B cell (primary cell): Measurements from ENCODE around the gene ZNF175. TPM values are rescaled to one million over a fixed set of nuclear protein-coding genes. Genes with fewer than 3 reads are reported as not detected.

Source experiments
- ATAC-seq: fragments of 200-7000 bp; cut with Tn5 transposase; one replicate; pipeline ENCODE4 v1.10.0; 2021; ENCODE audit warnings: low read depth, mild to moderate bottlenecking, moderate number of reproducible peaks, moderate library complexity
- CTCF ChIA-PET: fragments of 350-600 bp; sonication (Branson Sonifier 250); formaldehyde crosslinking; loops from one replicate; lab custom pipeline; 2021; ENCODE audit warnings: antibody characterized with exemption, inconsistent platforms; lab: Charles Lee
- POLR2A ChIA-PET: fragments of 350-600 bp; sonication (Branson Sonifier 250); formaldehyde crosslinking; loops from one replicate; lab custom pipeline; 2021; ENCODE audit warnings: antibody characterized with exemption; lab: Charles Lee
- DNase-seq: peaks from one replicate; pipeline ENCODE4 v3.0.0; 2013
- H2AFZ ChIP-seq: 2 replicates; pipeline ENCODE4 v1.6.1; 2012; ENCODE audit warnings: mild to moderate bottlenecking, low read depth, low read length; ENCODE audit not compliant: insufficient read depth, poor library complexity, severe bottlenecking
- H3K27ac ChIP-seq, 2 donors: 1 replicate in 1 of 2; 2 replicates in 1 of 2; pipeline ENCODE4 v1.5.1; 2012 to 2013; ENCODE audit warnings: low read length in 2 of 2, mild to moderate bottlenecking in 2 of 2, moderate library complexity in 1 of 2
- H3K27me3 ChIP-seq, 4 experiments: fragments of 200-600 bp in 1 of 4; sonication (generic) in 1 of 4; replicated peaks in 1 of 4; 1 replicate in 2 of 4; 2 replicates in 2 of 4; pipeline versions ENCODE4 v1.6.1 to v1.7.0; 2013 to 2016; ENCODE audit warnings: low read length in 3 of 4, mild to moderate bottlenecking in 2 of 4, mixed read lengths in 1 of 4, moderate library complexity in 1 of 4; ENCODE audit not compliant: insufficient read depth in 4 of 4, control insufficient read depth in 3 of 4; ENCODE audit errors: control extremely low read depth in 1 of 4
- H3K36me3 ChIP-seq, 2 experiments: replicated peaks in 1 of 2; 1 replicate in 1 of 2; 2 replicates in 1 of 2; pipeline versions ENCODE4 v1.6.1 to v1.7.1; 2013; ENCODE audit warnings: low read length in 1 of 2; ENCODE audit not compliant: insufficient read depth in 2 of 2, control insufficient read depth in 1 of 2; ENCODE audit errors: control extremely low read depth in 1 of 2, extremely low read depth in 1 of 2
- H3K4me1 ChIP-seq, 2 donors: fragments of 200-600 bp in 1 of 2; sonication (generic) in 1 of 2; 1 replicate in 1 of 2; 2 replicates in 1 of 2; pipeline versions ENCODE4 v1.5.1 to v1.6.1; 2013 to 2017; ENCODE audit warnings: low read length in 2 of 2; ENCODE audit not compliant: control insufficient read depth in 2 of 2, insufficient read depth in 2 of 2
- H3K4me2 ChIP-seq: replicated peaks from 2 replicates; pipeline ENCODE3; 2012; ENCODE audit warnings: mild to moderate bottlenecking, low read depth, low read length; ENCODE audit not compliant: poor library complexity, severe bottlenecking
- H3K4me3 ChIP-seq, 5 experiments: fragments of 200-600 bp in 1 of 5; sonication (generic) in 1 of 5; 1 replicate in 3 of 5; 2 replicates in 2 of 5; pipeline versions ENCODE4 v1.5.1 to v1.7.0; 2011 to 2016; ENCODE audit warnings: low read length in 4 of 5, mild to moderate bottlenecking in 4 of 5, low read depth in 2 of 5, control low read depth in 1 of 5, moderate library complexity in 1 of 5; ENCODE audit not compliant: insufficient read depth in 1 of 5; ENCODE audit errors: control extremely low read depth in 1 of 5, extremely low read depth in 1 of 5
- H3K79me2 ChIP-seq: fragments of 200-600 bp; sonication (generic); one replicate; pipeline ENCODE4 v1.6.0; 2016; ENCODE audit warnings: low read length; ENCODE audit not compliant: control insufficient read depth, insufficient read depth
- H3K9ac ChIP-seq: fragments of 200-600 bp; sonication (generic); 2 replicates; pipeline ENCODE4 v1.6.1; 2017; ENCODE audit warnings: mild to moderate bottlenecking, low read length, moderate library complexity
- H3K9me3 ChIP-seq, 3 donors: one replicate each; pipeline versions ENCODE4 v1.6.1 to v1.7.1; 2013; ENCODE audit warnings: low read length in 2 of 3; ENCODE audit not compliant: control insufficient read depth in 2 of 3, insufficient read depth in 1 of 3; ENCODE audit errors: control extremely low read depth in 1 of 3
- H4K20me1 ChIP-seq: 2 replicates; pipeline ENCODE4 v1.6.0; 2012; ENCODE audit warnings: mild to moderate bottlenecking, low read length; ENCODE audit not compliant: insufficient read depth, control insufficient read depth, poor library complexity, severe bottlenecking
- H3K27ac Mint-ChIP-seq: one replicate; pipeline ENCODE4 v1.8.0; 2021; ENCODE audit warnings: mixed read lengths
- H3K27me3 Mint-ChIP-seq: one replicate; pipeline ENCODE4 v1.8.0; 2021; ENCODE audit warnings: mixed read lengths
- H3K4me1 Mint-ChIP-seq: one replicate; pipeline ENCODE4 v1.8.0; 2021; ENCODE audit warnings: mixed read lengths
- H3K4me3 Mint-ChIP-seq: one replicate; pipeline ENCODE4 v1.8.0; 2021; ENCODE audit warnings: mixed read lengths
- H3K9me3 Mint-ChIP-seq: one replicate; pipeline ENCODE4 v1.8.0; 2022; ENCODE audit warnings: mixed read lengths; ENCODE audit not compliant: insufficient read depth
- EZH2 ChIP-seq: IDR thresholded peaks from 2 replicates; pipeline ENCODE4 v1.6.1; 2012; ENCODE audit warnings: borderline replicate concordance, low read depth, mild to moderate bottlenecking, moderate library complexity, low read length; ENCODE audit not compliant: insufficient read depth, poor library complexity, severe bottlenecking
- WGBS: methylation state at CpG from one replicate; pipeline ENCODE4 v1.1.5; 2013; ENCODE audit warnings: missing lambda C conversion rate; ENCODE audit not compliant: insufficient coverage; 5-methylcytosine and 5-hydroxymethylcytosine counted together
- intact Hi-C: fragments of 100-400 bp; cut with micrococcal nuclease; formaldehyde crosslinking; loops from one replicate; pipeline ENCODE4 v1.10.0; 2022
- polyA plus RNA-seq: library from polyadenylated mRNA; depleted of rRNA; stranded (reverse); fragments of >200 nt; gene quantifications from 2 replicates; pipeline ENCODE4 v1.2.3, GENCODE V29; 2012
- total RNA-seq, 2 donors: library from RNA; stranded (reverse); fragments of 120-200 nt in 1 of 2; gene quantifications; 1 replicate in 1 of 2; 2 replicates in 1 of 2; pipeline versions ENCODE4 v1.2.3 to v1.2.4, GENCODE V29; 2013 to 2022
- TF ChIP-seq, protein P1 (sequence below): fragments of 200-600 bp; IDR thresholded peaks from one replicate; pipeline ENCODE4 v1.8.0; 2022; ENCODE audit warnings: antibody characterized with exemption, mild to moderate bottlenecking

ZNF175 gene
- total and polyA plus RNA-seq, 2 donors (not counting 1 experiment from before 2014, with no cell fraction given), result 4.6 to 31.3 TPM

DNA sequence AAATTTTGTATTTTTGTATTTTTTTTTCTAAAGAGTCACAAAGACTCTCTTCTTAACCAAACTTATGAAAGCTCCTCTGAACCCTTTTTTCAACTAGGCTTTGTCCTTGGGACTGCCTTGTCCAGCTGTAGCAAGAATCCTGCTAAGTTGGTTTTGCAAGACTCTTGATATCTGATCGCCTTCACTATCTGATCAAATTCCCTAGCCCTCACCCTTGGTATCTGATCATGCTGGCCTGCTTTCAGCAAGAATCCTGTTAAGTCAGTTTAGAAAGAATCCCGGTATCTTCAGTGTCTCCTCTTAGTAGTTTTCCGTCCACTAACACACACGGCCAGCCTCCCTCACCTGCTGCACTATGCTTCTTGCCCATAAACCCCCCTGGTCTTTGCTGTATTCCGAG lies 61.0 kb downstream of the ZNF175 start:
- Histone ChIP-seq H3K27me3 (no peaks in the 10 kb centered on the region), H3K9me3 (peaks cover 0 to 8% (median 4%) of the 10 kb centered on the region in 3 donors), H3K36me3 (peaks cover 0 to 16% of the 10 kb centered on the region in 2 experiments), H4K20me1 (no peaks in the 10 kb centered on the region), H3K4me3 (no peak overlapping the region), H2AFZ (no peak overlapping the region), H3K4me2 (no peak overlapping the region), H3K27ac (no peak overlapping the region), H3K4me1 (peaks cover 20 to 56% of the 10 kb centered on the region in 2 donors), H3K9ac (no peak overlapping the region), H3K79me2 (peaks cover 19% of the 10 kb centered on the region)
- ChIA-PET POLR2A (no interaction called here), CTCF (no interaction called here)
- Mint-ChIP-seq H3K4me1 (peaks cover 23% of the 10 kb centered on the region), H3K27ac (no peak overlapping the region), H3K9me3 (no peaks in the 10 kb centered on the region), H3K27me3 (no peaks in the 10 kb centered on the region), H3K4me3 (no peak overlapping the region)
- intact Hi-C loops, result no loop called here
- TF ChIP-seq, protein P1, sequence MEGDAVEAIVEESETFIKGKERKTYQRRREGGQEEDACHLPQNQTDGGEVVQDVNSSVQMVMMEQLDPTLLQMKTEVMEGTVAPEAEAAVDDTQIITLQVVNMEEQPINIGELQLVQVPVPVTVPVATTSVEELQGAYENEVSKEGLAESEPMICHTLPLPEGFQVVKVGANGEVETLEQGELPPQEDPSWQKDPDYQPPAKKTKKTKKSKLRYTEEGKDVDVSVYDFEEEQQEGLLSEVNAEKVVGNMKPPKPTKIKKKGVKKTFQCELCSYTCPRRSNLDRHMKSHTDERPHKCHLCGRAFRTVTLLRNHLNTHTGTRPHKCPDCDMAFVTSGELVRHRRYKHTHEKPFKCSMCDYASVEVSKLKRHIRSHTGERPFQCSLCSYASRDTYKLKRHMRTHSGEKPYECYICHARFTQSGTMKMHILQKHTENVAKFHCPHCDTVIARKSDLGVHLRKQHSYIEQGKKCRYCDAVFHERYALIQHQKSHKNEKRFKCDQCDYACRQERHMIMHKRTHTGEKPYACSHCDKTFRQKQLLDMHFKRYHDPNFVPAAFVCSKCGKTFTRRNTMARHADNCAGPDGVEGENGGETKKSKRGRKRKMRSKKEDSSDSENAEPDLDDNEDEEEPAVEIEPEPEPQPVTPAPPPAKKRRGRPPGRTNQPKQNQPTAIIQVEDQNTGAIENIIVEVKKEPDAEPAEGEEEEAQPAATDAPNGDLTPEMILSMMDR, result no peak
- TF ChIP-seq EZH2, result no peak
- DNase-seq (no peak), ATAC-seq (no peak)
- 100% methylated on average over 5 of the region's 5 CpGs for whole genome bisulfite sequencing

DNA sequence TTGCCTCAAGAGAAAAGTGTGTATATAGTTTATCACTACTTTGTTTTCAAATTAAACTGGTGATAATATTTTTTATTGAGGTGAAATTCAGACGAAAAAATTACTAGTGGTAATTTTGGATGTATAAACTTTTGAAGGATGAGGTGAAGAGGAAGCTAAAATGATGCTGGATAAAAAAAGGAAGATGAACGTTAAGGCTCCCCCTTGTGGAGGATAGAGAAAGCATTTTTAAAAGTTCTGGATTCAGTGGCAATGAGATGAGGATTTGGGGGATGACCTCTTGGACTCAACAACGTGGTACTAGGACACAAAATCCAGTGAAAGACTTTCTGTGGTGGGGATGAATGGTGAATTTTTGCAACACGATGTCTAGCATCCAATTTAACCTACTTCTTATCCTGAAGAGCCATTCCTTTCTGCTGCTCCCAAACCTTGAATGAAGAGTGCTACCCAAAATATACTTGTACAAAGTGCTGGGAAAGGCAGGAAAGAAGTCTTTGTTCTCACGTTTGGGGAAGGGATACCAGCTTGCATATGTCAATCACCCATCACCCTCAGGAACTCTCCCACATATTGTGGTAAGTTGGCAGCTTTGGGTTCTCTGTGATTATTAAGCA lies 66.4 kb downstream of the ZNF175 start:
- no peak overlapping the region for H2AFZ ChIP-seq
- Mint-ChIP-seq H3K9me3 (no peaks in the 10 kb centered on the region), H3K4me1 (peaks cover 27% of the 10 kb centered on the region), H3K4me3 (no peak overlapping the region), H3K27ac (no peak overlapping the region), H3K27me3 (no peaks in the 10 kb centered on the region)
- H3K9me3 ChIP-seq, result peaks cover 3 to 9% (median 6%) of the 10 kb centered on the region in 3 donors
- no peak overlapping the region for H3K4me3 ChIP-seq
- H4K20me1 ChIP-seq, result no peaks in the 10 kb centered on the region
- DNase-seq, result peak; percentile 67
- ATAC-seq, result no peak
- no peak for TF ChIP-seq EZH2
- TF ChIP-seq, protein P1, result peak; percentile 68
- ChIA-PET CTCF (interaction anchor here (0.6 to 4.5 kb wide), 12 partner anchors 17 to 164 kb away, joined by 3 to 25 read pairs (median 6); partner anchors contain the start of gene SIGLEC6), POLR2A (no interaction called here)
- H3K79me2 ChIP-seq, result no peaks in the 10 kb centered on the region
- H3K27me3 ChIP-seq, result no peaks in the 10 kb centered on the region
- H3K4me1 ChIP-seq, result peaks cover 0 to 47% of the 10 kb centered on the region in 2 donors
- intact Hi-C loops, result no loop called here
- H3K36me3 ChIP-seq, result peaks cover 0 to 27% of the 10 kb centered on the region in 2 experiments
- no peak overlapping the region for H3K9ac ChIP-seq
- 13% methylated on average over 2 of the region's 5 CpGs for whole genome bisulfite sequencing
- no peak overlapping the region for H3K27ac ChIP-seq
- H3K4me2 ChIP-seq, result no peak overlapping the region
